GM21367 (cell line): ENCODE measurements around the gene HNRNPLL.

Experiments used
- ATAC-seq: cut with Tn5 transposase; IDR thresholded peaks from one replicate; pipeline ENCODE4 v1.9.1; 2021; ENCODE audit not compliant: unreplicated experiment

The HNRNPLL gene

DNA sequence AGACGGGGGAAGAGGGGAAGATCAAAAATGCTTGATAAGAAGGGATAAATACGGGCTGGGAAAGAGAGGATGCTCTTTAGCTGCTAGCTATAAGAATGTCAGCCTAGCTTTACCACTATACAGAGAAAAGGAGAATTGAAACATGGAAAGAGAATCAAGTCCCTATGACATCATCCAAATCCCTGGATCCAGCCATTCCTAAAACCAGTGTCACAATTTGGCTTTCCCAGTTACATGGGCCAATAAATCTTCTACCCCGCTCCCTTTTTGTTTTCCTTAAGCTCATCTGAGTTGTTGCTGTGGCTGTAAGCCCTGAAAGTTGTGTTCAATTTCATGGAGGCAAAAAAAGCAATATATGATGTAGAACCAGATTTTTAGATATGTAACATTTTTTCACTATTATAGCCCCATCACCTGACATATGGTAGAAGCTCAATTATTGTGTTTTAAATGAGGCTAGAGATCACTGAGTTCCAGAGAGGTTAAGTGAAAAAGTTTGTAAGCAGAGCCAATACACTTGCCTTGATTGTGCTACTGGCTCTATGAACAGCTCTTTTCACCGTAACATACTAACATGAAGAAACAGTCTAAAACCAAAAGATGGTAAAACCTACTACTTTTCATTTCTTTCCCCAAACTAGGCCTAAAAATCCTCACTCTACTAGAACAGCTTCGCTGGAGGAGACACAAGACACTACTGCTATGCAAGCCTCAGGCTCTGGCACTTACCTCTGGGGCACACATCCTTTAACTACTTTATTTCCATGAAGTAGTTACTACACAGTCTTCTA is 4.3 kb downstream of the HNRNPLL start:
- ATAC-seq = no peak

DNA sequence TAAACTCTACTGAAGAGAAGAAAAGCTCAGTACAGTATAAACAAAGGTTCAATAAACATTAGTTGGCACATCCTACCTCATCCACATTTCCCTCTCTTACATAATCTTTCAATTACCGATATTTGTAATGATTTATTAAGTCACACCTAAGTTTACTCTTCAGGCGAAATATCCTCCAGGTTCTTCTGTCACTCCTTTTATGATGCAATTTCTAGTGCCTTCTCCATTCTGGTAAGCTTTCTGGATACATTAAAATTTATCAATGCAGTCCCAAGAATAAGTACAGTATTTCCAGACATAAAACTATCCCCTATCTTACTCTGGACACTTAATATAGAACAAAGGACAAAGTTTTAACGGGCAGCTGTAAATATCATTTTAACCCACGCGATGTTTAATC is 5.6 kb downstream of the HNRNPLL start:
- no peak for ATAC-seq

- ATAC-seq = no peak
Observed at GRCh38 chr2:38596229-38596628, 6.5 kb downstream of the HNRNPLL start.

GRCh38 chr2:38592951-38593350 is 9.8 kb downstream of the HNRNPLL start:
- no peak for ATAC-seq

DNA sequence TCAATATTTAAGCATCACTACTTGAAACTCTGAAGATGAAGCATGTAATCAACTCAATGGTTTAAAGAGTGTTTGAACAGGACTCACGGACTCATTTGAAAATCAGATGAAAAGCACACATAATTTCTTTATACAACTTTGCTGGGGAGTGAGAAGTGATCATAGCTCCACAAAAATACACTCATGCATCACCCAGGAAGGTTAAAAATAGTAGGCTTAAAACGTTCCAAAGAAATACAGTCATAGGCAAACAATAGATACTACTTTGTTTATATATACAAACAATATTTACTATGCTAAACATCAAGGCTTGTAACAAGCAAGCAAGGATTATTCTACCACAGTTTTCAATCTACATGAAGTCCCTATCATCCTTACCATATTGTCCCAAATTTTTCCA is 11.6 kb downstream of the HNRNPLL start:
- no peak for ATAC-seq

DNA sequence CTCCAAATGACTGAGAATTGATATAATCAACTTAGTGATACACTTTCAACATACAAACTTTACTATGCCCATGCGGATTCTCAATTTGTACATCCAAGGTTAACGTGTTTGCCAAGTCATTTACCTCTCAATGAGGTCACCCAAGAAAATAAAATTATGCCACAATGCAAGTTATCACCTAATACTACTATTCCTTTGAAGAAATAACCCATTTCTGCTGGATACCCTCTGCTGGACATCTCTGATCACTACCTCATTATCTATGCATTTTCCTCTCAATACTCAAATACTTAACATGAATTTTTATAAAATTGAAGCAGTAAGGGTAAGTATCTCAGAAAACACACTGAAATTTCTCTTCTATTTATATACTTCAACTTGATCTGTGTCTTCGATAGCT is 12.7 kb downstream of the HNRNPLL start:
- ATAC-seq = no peak

- ATAC-seq = no peak
Observed at GRCh38 chr2:38586931-38587330, 15.8 kb downstream of the HNRNPLL start.

DNA sequence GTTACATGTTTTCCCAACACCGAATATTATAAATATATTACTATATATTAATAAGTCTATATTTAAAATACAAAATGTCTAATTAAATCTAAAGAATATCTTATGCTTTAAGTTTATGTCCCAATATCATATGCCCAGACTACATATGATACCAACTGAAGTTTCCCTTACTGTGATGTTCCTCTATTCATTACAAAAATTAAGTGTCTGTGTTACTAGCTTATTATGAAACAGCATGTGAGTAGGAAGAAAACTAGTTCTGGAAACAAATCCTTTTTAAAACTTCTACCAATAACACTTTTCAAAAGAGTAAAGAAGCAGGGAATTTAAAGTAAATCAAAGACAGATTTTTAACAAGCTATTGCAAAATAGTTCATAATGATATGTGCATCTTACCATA is 17.8 kb downstream of the HNRNPLL start:
- ATAC-seq = no peak

GRCh38 chr2:38583994-38584393 is 18.7 kb downstream of the HNRNPLL start:
- no peak for ATAC-seq

DNA sequence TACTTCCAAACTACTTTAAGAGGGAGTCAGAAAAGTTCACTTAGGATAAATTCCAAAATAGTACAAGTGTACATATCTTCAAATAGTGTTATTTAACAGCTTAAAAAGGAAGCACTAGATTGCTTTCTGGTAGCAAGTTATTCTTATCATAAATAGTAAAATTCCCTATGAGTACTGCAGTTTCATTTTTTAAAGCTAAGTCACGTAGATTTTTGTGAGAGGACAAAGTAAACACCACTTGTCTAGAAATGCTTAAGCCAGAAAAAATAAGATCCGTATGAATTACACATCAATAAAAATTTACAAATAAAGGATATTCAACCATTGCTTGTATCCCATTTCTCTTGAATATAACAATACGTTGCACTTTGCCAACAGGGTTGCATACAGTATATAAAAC is 19.2 kb downstream of the HNRNPLL start:
- ATAC-seq = no peak

- no peak for ATAC-seq
Observed at GRCh38 chr2:38581193-38582147, 21.3 kb downstream of the HNRNPLL start.

GRCh38 chr2:38580115-38580636 is 22.6 kb downstream of the HNRNPLL start:
- ATAC-seq = no peak

DNA sequence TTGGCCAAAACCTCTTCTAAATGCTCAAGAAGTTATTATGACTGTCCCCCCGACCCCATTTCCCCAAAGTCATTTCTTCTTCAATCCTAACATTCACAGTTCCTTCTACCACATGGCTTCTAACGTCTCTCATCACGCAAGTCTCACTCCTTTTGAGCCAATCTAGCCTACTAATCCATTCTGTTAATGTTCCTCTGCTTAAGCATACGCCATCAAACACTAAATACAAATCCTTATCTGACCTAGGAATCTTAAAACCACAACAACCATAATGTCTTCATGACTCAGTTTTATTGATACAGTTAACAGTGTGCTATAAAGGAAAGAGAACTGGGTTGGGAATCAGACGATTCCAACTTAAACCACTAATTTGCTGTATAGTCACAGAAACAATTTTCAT is 23.9 kb downstream of the HNRNPLL start:
- ATAC-seq = no peak

DNA sequence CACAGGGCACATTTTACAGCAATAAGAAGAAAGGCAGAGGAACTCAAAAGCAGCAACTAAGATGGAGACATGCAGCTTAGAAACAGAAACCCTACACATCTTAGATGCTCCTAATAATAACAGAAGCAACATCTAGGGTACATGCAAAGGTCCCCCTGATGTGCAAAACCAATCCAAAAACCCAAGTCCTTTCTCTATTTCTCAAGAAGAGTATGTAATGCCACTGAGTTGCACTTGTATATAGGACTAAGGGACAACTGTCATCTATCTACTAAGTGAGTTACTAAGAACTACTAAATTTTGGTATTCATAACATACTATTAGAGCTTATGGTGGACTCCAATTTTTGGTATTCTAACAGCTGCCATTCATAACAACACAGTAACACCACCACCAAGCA is 28.4 kb downstream of the HNRNPLL start:
- ATAC-seq = no peak

GRCh38 chr2:38572167-38572566 is 30.6 kb downstream of the HNRNPLL start:
- ATAC-seq = no peak

DNA sequence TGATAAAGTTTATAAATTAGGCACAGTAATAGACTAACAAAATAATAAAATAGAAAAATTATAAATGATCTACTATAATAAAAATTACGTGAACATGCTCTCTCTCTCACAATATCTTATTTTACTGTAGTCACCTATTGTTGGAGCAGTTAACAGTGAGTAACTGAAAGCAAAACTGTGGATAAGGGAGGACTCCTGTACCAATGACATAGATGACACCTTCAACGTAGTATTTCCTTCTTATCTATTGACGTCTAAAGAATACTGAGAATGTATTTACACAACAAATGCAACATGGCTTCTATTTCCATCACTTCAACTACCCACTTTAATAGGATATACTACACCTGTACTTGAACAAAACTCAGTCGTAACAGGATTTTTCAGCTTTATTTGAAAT is 31.5 kb downstream of the HNRNPLL start:
- ATAC-seq = no peak

DNA sequence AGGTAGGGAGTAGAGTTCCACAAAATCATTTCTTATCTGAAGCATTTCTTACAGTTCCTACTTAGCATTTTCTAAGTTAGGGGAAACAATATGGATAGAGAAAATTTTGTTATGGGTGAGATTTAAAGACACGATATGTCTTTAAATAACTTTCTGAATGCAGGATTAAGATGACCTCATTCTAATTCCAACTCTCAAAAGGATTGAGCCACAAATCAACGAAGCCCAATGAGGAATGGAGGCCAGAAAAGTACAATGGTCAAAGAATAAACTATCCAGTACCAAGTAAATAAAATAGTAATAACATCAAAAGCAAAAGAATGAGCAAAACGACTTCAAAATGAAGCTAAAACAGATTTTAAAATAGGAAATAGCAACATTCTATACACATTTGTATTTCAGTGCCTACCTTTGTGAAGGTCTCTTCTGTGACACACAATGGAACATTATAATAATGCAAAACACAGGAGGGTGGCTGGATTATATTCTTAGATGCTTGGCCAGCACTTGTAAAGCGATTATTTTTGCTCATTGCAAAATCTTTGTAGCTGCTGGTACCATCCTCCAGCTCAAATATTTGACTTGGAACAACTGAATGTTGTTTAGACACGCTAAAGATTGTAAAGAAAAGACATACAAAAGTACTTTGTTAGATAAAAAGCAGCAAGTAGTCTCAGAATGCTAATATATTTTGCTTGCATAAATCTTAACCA is 33.8 kb downstream of the HNRNPLL start:
- no peak for ATAC-seq

- no peak for ATAC-seq
Observed at GRCh38 chr2:38565333-38565732, 37.4 kb downstream of the HNRNPLL start.

DNA sequence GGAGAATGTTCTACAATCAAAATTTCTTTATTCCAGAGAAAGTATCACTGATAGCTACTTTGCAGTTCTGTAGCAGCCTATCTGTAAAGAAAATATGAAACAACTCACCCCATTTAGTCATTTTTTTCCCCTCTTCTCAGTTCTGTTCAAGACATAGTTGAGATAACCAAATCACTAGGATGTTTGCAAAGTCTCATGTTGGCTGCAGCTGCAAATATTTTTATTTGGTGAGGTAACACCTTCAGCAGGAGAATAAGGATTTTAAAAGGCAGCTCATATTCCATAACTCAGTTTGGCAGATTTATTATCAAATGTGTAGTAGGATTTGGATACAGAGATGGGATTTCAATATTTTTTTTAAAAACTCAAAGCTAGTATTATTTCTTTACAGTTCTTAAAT is 41.0 kb downstream of the HNRNPLL start:
- no peak for ATAC-seq

- ATAC-seq = no peak
Observed at GRCh38 chr2:38560092-38560491, 42.6 kb downstream of the HNRNPLL start.

- no peak for ATAC-seq
Observed at GRCh38 chr2:38557981-38558380, 44.7 kb downstream of the HNRNPLL start.
